ENCODE data around the gene MAGT1.

Gene MAGT1

DNA sequence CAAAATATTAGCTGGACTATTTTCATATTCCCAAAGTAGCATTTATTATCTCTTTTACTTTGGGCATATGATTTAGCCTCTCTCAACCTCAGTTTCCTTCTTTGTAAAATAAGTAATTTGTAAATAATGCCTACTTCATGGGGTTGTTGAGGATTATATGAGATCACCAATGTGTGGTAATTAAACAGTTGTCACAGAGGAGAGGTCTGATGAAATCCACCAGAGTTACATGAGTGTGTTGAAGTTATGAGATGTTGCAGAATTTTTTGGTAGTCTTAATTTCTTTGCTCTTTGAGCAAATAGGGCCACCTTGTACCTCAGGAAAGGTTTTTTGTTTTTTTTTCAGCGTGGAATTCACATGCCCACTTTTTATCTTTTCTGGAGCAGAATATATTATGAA, 5.5 kb upstream of the MAGT1 start:
- TF ChIP-seq GATA3 (IDR thresholded peaks at IDR 0.05; ENCODE audit: low read depth, low read length) (no peak), GATA2 (IDR thresholded peaks at IDR 0.05; ENCODE audit: low read depth, low read length) (no peak)

DNA sequence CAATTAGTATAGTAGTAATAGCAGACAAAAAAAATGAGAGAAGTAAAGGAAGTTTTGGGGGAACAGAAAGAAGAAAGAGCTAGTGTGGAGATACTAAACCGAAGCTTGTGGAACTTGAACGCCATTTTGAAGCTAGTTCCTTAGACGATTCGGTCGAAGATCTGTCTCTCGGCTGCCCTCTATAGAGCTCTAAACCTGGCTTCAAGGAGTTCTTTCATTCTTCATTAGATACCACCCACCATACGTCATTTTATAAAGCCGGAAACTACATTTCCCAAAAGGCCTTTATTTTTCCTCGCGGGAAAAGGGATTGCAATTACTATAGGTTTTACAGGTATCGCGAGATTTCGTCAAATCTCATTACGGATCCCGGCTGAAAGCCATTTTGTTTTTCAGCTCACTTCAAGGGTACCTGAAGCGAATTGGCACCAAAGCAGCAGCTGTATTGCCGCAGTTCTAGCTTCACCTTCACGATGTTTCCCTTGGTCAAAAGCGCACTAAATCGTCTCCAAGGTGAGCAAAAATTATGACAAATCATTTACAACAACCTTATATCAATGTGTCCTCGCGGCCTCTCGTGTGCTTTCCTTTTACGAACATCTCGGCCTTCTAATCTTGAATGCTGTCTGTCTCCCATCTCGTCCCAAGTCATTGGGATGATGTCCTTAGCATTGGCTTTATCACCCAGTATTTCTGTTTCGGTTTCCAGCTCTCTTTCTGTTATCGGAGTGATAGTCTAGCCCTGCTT, 4.0 kb upstream of the MAGT1 start, which contains the start of gene COX7B:
Gene COX7B (plus strand): TSS at position 388 of the 748 bp plus-strand sequence. CDS start 86 bp downstream, at position 474.
- no peak for TF ChIP-seq GATA3 (IDR thresholded peaks at IDR 0.05; ENCODE audit: low read depth, low read length)
- no peak for TF ChIP-seq GATA2 (IDR thresholded peaks at IDR 0.05; ENCODE audit: low read depth, low read length)

GRCh38 chrX:77893713-77894112, 1.5 kb downstream of the MAGT1 start:
- no peak for TF ChIP-seq GATA3 (IDR thresholded peaks at IDR 0.05; ENCODE audit: low read depth, low read length)
- TF ChIP-seq GATA2 (IDR thresholded peaks at IDR 0.05; ENCODE audit: low read depth, low read length), result no peak

DNA sequence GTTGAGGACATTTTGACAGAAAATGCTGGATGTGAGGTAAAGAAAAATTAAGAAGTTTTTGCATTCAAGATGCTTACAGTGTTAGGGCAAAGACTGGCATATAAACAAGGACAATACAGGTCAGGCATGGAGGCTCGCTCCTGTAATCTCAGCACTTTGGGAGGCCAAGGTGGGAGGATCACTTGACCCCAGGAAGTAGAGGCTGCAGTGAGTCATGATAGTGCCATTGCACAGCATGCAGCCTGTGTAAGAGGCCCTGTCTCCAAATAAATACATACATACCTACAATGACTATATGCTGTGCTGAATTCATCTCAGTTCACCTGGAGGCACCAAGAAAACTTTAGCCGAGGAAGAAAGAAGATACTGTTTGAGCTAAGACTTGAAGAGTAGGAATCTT, 2.3 kb downstream of the MAGT1 start:
- no peak for TF ChIP-seq GATA3 (IDR thresholded peaks at IDR 0.05; ENCODE audit: low read depth, low read length)

DNA sequence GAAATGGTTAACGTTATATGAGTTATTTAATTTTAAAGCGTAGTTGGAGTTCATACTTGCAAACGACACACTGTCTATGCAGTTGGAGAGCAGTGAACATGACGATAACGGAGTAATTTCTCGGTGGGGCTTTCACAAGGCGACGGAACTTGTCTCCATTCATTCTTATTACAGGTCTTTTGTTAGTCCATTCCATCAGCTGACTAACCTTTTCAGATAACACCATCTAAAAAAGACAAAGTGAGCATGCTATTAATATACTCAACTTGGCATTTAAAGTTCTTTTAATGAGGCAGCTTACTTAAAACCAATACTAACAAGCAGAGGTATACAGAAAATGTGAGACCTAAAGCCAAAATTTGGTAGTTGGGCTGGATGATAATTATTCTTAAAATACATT, 19.9 kb downstream of the MAGT1 start:
- TF ChIP-seq GATA3 (IDR thresholded peaks at IDR 0.05; ENCODE audit: low read depth, low read length) (no peak), GATA2 (IDR thresholded peaks at IDR 0.05; ENCODE audit: low read depth, low read length) (no peak)

GRCh38 chrX:77820091-77820727, 75.0 kb downstream of the MAGT1 start:
- TF ChIP-seq GATA3 (IDR thresholded peaks at IDR 0.05; ENCODE audit: low read depth, low read length) (no peak), GATA2 (IDR thresholded peaks at IDR 0.05; ENCODE audit: low read depth, low read length) (no peak)

DNA sequence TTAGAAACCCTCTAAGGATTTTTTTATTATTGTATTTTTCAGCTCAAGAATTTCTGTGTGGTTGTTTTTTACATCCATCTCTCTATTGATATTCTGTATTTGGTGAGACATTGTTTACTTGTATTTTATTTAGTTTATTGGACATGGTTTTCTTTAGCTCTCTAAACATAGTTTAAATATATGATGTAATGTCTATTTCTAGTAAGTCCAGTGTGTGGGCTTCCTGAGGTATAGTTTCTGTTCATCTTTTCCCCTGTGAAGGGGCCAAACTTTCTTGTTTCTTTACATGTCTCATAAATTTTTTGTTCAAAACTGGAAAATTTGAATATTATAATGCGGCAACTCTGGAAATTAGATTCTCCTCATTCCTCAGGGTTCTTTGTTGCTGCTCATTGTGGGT, 81.0 kb downstream of the MAGT1 start:
- TF ChIP-seq GATA2 (IDR thresholded peaks at IDR 0.05; ENCODE audit: low read depth, low read length), result no peak
- no peak for TF ChIP-seq GATA3 (IDR thresholded peaks at IDR 0.05; ENCODE audit: low read depth, low read length)

- TF ChIP-seq GATA2 (IDR thresholded peaks at IDR 0.05; ENCODE audit: low read depth, low read length) (no peak), GATA3 (IDR thresholded peaks at IDR 0.05; ENCODE audit: low read depth, low read length) (no peak)
These were observed 93.0 kb downstream of the MAGT1 start for GRCh38 chrX:77802201-77802600.

- no peak for TF ChIP-seq GATA2 (IDR thresholded peaks at IDR 0.05; ENCODE audit: low read depth, low read length)
- no peak for TF ChIP-seq GATA3 (IDR thresholded peaks at IDR 0.05; ENCODE audit: low read depth, low read length)
These were observed 100.1 kb downstream of the MAGT1 start for GRCh38 chrX:77795124-77795523.

DNA sequence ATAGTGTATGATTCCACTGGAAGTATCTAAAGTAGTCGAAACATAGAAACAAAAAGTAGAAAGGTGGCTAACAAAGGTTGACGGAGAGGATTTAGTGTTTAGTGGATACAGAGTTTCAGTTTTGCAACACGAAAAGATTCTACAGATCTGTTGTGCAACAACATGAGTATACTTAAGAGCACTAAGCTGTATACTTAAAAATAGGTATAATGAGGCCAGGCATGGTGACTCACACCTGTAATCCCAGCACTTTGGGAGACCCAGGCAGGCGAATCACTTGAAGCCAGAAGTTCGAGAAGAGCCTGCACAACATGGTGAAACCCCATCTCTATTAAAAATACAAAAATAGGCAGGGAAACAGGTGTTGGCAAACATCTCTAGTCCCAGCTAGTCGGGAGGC, 101.3 kb downstream of the MAGT1 start:
- TF ChIP-seq GATA2 (IDR thresholded peaks at IDR 0.05; ENCODE audit: low read depth, low read length) (no peak), GATA3 (IDR thresholded peaks at IDR 0.05; ENCODE audit: low read depth, low read length) (no peak)

DNA sequence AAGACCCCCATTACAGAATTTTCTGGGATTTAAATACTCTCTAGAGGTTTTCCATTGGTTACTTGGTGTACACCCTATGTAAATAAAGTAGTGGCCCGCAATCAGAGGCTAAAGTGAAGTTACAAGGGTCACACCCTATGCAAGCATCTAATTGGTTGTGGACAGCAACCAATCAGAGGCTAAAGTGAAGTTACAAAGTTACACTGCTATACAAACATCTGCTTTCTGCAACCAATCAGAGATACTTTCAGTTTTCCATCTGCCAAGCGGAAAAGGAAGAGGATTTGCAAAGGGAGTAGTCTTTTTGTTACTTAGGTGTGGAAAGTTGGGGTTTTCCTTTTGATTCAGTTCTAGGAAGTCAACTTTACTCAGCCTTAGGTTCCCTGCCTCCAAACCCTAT, 107.2 kb downstream of the MAGT1 start:
- no peak for TF ChIP-seq GATA3 (IDR thresholded peaks at IDR 0.05; ENCODE audit: low read depth, low read length)
- no peak for TF ChIP-seq GATA2 (IDR thresholded peaks at IDR 0.05; ENCODE audit: low read depth, low read length)

- TF ChIP-seq GATA2 (IDR thresholded peaks at IDR 0.05; ENCODE audit: low read depth, low read length) (no peak), GATA3 (IDR thresholded peaks at IDR 0.05; ENCODE audit: low read depth, low read length) (no peak)
These were observed 108.9 kb downstream of the MAGT1 start for GRCh38 chrX:77786365-77786680.

GRCh38 chrX:77785486-77786364, 109.5 kb downstream of the MAGT1 start, which contains the start of gene ATRX:
TSS of gene ATRX (minus strand) at chrX:77786216. CDS start at chrX:77786001, 215 bp downstream.
- no peak for TF ChIP-seq GATA3 (IDR thresholded peaks at IDR 0.05; ENCODE audit: low read depth, low read length)
- TF ChIP-seq GATA2 (IDR thresholded peaks at IDR 0.05; ENCODE audit: low read depth, low read length), result no peak

DNA sequence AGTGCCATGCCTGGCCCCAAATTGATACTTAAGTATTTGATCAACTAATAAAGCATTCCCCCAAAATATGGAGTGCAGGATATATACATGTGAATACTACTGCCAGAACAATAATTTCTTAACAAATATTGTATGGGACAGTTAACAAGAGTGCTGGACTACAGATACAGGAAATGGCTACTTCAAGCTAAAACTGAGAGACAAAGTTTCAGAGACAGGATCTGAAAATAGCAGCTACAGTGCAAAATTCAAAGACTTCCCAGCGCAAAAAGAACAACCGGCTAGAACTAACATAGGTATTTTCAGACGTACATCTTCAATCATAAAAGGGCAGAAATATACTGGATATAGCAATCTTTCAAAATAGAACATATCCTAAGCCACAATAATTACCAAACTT, 115.5 kb downstream of the MAGT1 start:
- no peak for TF ChIP-seq GATA3 (IDR thresholded peaks at IDR 0.05; ENCODE audit: low read depth, low read length)
- no peak for TF ChIP-seq GATA2 (IDR thresholded peaks at IDR 0.05; ENCODE audit: low read depth, low read length)

Measured in SH-SY5Y (cell line).